Non-pigmented ciliary epithelial cell (primary cell): ENCODE data around the gene ANKS1A.
"Not testable (repeated sequence)": the region's sequence is repeated elsewhere in the genome, so short reads cannot be mapped to it uniquely, and the experiment has no call there.

Experiments used
- DNase-seq: peaks from one replicate; pipeline ENCODE4 v3.0.0-alpha.2; 2010; ENCODE audit warnings: low read depth

The ANKS1A gene

DNA sequence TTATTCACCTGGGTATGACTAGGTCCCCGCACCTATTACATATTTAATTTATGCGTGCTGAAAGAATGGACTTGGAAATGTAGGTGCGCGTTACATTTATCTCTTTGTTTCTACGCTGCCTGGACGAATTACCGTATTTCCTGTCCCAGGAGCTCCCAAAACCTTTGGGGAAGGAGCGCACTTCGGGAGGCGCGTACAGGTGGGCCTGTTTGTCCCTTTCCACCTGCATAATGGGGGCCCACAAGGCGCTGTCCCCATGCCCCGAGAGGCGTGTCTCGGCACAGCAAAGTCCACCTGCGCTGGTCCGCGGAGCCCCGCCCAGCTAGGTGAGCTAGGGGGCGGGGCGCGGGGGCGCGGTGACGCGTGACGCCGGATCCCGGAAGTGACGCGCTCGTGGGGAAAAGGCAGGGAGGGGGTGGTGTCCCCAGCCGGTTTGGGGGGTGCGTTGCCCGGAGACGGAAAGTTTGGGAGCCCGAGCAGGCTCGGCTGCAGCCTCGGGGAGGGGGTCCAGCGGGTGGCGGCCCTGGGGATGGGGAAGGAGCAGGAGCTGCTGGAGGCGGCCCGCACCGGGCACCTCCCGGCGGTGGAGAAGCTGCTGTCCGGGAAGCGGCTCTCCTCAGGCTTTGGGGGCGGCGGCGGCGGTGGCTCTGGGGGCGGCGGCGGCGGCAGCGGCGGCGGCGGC lies at the start of gene ANKS1A:
ANKS1A (plus strand) TSS at position 382 of the 682 bp plus-strand sequence; CDS start at position 530, 148 bp downstream.
- DNase-seq, result no peak

- no peak for DNase-seq
These were observed 49.2 kb upstream of the ANKS1A start for GRCh38 chr6:34839666-34840352.

DNA sequence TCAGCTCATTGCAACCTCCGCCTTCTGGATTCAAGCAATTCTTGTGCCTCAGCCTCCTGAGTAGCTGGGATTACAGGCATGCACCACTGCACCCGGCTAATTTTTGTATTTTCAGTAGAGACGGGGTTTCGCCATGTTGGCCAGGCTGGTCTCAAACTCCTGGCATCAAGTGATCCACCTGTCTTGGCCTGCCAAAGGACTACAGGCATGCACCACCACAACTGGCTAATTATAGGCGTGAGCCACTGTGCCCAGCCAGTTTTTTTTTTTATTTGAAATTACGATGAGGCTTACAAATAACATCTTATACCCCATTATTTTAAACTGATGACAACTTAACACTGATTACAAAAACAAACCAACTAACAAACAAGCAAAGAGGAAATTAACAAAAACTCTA lies 40.0 kb upstream of the ANKS1A start:
- DNase-seq, result not testable (repeated sequence)

DNA sequence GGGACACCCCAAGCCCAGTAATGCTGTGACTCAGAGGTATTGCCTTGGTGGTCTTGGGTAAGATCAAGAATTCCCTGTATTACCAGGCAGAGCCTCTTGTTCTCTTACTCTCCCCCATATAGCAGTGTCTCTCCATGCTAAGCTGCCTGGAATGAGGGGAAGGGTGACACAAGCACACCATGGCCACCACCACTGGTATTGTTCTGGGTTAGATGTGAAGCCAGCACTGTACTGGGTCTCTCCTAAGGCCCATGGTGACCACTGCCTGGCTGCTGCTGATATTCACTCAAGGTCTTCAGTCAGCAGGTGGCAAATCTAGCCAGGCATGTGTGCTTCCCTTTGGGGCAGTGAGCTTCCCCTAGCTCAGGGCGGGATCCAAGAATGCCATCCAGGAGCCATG lies 37.7 kb upstream of the ANKS1A start:
- no peak for DNase-seq

- no peak for DNase-seq
These were observed 36.5 kb upstream of the ANKS1A start for GRCh38 chr6:34852406-34853085.

GRCh38 chr6:34855463-34855862 lies 33.6 kb upstream of the ANKS1A start:
- no peak for DNase-seq

GRCh38 chr6:34858681-34859080 lies 30.4 kb upstream of the ANKS1A start:
- DNase-seq, result no peak

DNA sequence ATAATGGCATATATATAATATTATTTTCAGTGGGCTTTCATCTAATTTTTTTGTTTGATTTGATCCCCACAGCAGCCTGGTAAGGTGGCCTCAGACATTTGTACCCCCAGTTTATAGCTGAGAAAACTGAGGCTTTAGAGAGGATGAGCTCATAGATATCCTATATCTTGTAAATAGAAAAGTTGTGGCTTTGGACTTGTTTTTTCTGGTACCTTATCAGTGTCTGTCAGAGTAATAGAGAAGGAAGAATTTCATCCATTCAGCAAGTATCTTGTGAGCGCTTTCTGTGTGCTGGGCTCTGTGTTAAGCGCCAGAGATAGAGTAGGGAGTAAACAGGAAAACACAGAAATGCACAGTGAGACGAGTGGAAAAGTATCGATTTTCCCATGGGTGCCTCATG lies 29.1 kb upstream of the ANKS1A start:
- DNase-seq, result no peak

- no peak for DNase-seq
These were observed 28.3 kb upstream of the ANKS1A start for GRCh38 chr6:34860776-34861175.

- DNase-seq, result no peak
These were observed 25.0 kb upstream of the ANKS1A start for GRCh38 chr6:34864007-34864406.

DNA sequence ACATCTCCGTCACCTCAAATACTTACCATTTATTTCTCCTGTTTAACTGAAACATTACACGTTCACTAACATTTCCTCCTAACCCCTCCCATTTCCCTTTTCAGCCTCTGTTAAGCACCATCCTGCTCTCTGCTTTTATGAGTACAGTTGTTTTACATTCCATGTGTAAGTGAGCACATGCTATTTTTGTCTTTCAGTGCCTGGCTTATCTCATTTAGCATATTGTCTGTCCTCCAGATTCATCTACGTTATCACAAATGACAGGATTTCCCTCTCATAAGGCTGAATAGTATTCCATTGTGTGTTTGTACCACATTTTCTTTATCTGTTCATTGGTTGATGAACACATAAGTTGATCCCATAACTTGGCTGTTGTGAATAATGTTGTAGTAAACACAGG lies 23.9 kb upstream of the ANKS1A start:
- DNase-seq, result no peak

DNA sequence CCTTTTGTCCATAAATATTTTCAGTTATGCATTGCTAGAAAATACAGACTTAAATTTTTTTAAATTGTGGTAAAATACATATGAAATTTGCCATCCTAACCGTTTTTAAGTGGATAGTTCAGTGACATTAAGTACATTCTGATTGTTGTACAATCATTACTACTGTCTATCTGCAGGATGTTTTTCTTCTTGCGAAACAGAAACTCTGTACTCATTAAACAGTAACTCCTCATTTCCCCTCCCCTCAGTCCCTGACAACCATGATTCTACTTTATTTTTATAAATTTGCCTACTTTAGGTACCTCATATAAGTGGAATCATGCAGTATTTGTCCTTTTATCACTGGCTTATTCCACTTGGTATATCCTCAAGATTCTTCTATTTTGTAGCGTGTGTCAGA lies 22.5 kb upstream of the ANKS1A start:
- DNase-seq, result no peak

- DNase-seq, result no peak
These were observed 21.6 kb upstream of the ANKS1A start for GRCh38 chr6:34867484-34867883.

- DNase-seq, result no peak
These were observed 17.2 kb upstream of the ANKS1A start for GRCh38 chr6:34871853-34872252.

DNA sequence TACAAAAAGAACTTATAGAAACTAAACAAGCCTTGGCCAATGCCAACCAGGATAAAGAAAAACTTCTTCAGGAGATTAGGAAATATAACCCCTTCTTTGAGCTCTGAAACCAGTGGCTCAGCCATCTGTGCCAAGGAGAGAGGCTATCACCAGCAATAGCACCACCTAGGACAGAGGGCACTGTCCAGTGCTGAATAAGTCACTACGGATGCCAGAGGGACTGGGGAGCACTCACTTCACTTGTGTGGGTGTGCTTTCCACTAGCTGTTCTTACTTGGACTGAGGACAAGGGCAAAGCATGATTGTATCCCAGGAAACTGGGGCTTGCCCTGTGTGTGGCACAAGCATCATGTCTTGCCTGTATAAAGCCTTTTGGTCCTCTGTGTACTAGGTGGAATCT lies 16.7 kb upstream of the ANKS1A start:
- no peak for DNase-seq

GRCh38 chr6:34875292-34876213 lies 13.5 kb upstream of the ANKS1A start:
- DNase-seq, result no peak

DNA sequence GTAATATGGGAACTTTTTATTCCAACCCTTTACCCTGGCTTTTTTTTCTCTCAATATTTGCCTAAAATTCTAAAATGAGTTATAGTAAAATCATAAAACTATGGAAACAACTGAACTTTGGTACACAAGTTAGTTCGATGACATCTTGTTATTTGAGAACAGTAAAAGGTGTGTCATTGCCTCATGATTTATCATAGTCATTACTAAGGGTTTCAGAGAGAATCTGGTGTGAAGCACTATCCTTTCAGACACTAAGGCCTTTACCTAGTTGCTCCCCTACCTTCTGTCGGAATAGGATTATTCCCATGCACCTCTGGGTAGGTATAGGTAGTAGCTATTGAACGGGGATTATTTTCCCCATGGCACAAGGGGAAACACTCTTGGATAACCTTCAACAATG lies 12.6 kb upstream of the ANKS1A start:
- no peak for DNase-seq

GRCh38 chr6:34877259-34877658 lies 11.8 kb upstream of the ANKS1A start:
- DNase-seq, result no peak

DNA sequence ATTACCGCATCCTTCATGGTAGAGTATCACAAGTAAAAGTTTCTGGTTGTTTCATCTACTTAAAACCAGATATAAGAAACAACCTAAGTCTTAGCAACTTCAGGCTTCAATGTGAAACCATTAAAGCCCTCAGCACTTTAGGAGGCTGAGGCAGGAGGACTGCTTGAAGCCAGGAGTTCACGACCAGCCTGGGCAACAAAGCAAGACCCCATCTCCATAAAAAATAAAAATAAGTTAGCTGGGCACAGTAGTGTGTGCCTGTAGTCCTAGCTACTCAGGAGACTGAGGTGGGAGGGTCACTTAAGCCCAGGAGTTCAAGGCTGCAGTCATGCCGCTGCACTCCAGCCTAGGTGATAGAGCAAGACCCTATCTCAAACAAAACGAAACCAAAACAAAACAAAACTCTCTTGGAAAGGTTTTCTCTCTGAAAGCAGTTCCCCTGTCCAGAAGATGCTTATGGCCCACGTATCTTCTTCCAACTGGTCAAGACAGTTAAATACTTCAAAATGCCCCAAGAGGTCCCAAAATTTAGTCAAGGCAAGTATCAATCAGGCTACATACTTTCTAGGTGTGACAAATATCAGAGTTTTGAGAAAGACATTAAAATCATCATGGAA lies 11.1 kb upstream of the ANKS1A start:
- DNase-seq, result no peak

DNA sequence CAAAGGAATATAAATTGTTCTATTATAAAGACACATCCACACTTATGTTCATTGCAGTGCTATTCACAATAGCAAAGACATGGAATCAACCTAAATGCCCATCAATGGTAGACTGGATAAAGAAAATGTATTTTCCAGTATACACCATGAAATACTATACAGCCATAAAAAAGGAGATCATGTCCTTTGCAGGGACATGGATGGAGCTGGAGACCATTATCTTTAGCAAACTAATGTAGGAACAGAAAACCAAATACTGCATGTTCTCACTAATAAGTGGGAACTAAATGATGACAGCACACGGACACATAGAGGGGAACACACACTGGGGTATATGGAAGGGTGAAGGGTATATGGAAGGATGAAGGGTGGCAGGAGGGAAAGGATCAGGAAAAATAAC lies 5.0 kb upstream of the ANKS1A start:
- not testable (repeated sequence) for DNase-seq

DNA sequence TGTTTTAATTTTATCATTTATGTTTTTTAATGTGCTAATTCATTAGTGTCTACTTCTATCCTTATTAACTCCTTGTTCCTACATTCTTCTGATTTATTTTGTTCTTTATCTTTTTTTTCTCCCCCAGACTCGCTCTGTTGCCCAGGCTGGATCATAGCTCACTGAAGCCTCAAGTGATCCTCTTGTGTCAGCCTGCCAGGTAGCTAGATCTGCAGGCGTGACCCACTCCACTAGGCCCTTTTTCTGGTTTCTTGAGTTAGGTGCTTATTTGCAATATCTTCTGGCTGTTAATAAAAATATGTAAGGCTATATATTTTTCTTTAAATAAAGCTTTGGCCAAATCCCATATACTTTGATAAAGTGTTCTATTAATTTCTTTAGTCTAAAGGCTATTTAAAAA lies 4.1 kb upstream of the ANKS1A start:
- DNase-seq, result no peak

DNA sequence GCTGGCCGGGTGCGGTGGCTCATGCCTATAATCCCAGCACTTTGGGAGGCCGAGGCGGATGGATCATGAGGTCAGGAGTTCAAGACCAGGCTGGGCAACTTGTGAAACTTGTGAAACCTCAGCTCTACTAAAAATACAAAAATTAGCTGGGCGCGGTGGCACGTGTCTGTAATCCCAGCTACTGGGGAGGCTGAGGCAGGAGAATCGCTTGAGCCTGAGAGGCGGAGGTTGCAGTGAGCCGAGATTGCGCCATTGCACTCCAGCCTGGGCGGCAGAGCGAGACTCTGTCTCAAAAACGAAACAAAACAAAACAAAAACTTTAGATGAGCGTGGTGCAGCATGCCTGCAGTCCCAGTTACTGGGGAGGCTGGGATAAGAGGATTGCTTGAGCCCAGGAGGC lies 3.2 kb upstream of the ANKS1A start:
- not testable (repeated sequence) for DNase-seq
